Uterus (tissue), 2 donors: Measurements from ENCODE around the gene ARHGDIB.

ENCODE experiments used
- CTCF ChIP-seq, 4 experiments: fragments of 200-600 bp in 2 of 4; fragments of 450-650 bp in 2 of 4; sonication (generic) in 2 of 4; IDR thresholded peaks; one replicate each; pipeline ENCODE4 v1.5.1; 2016 to 2019; ENCODE audit warnings: antibody characterized with exemption in 4 of 4, mild to moderate bottlenecking in 2 of 4, moderate library complexity in 1 of 4
- POLR2A ChIP-seq, 2 donors: fragments of 450-650 bp; IDR thresholded peaks; one replicate each; pipeline ENCODE4 v1.6.1; 2016; ENCODE audit warnings: antibody characterized with exemption in 2 of 2, mild to moderate bottlenecking in 1 of 2, moderate library complexity in 1 of 2

- TF ChIP-seq CTCF (IDR thresholded peaks at IDR 0.05) (no peak), POLR2A (IDR thresholded peaks at IDR 0.05) (no peak)
These were observed 26.6 kb upstream of the ARHGDIB start for GRCh38 chr12:14988035-14988434.
